ENCODE data around the gene ME1.

Gene ME1

DNA sequence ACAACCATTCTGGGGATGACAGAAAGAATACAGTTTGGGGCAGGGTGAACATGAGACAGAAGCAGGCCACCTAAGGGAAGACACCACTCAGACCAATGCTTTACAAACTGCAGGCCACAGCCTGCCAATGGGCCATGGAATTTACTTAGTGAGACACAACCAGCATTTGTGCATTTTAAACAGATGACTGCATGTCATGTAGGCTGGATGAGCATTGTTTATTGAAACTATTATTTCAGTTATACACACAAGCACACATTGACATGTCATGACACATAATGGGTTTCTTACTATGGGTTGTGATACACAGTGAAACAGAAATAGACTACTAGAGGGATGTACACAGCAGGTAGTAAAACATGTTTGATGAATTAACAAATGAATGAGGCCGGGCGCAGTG lies 245.8 kb downstream of the ME1 start:
- no peak for DNase-seq

GRCh38 chr6:83183082-83183828 lies 247.6 kb downstream of the ME1 start:
- DNase-seq, result no peak

DNA sequence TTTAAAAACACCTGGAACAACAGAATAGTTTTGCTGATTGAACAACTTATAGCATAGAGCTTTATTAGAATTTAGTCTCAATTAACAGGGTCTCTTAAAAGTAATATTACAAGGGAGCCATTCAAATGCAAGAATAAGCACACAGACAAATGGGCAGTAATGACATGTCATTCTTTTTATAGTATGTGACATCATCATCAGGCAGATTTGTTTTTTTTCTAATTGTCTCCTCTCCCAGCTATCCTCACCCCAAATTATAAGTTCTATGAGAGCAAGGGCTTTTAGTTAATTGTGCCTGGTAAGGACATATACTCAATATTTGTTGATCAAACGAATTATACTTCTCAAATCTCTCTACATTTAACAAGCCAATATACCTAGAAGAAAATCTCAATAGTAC lies 248.7 kb downstream of the ME1 start:
- DNase-seq, result no peak

GRCh38 chr6:83180426-83180950 lies 250.4 kb downstream of the ME1 start:
- no peak for DNase-seq

DNA sequence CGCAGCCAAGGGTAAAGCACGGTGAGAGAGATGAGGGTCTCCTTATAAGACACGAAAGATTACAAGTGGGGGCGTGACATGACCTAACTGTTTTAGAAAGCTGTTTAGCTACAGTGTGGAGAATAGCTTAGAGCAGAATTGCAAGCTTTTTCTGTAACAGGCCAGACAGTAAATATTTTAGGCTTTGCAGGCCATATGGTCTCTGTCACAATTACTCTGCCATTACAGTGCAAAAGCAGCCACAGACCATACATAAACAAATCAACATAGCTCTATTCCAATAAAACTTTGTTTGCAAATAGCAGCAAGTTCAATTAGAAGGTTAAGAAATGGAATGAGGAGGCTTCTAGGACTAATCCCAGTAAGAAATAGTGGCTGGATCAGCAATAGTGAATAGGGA lies 254.6 kb downstream of the ME1 start:
- DNase-seq, result no peak

GRCh38 chr6:83169511-83169910 lies 261.3 kb downstream of the ME1 start:
- no peak for DNase-seq

DNA sequence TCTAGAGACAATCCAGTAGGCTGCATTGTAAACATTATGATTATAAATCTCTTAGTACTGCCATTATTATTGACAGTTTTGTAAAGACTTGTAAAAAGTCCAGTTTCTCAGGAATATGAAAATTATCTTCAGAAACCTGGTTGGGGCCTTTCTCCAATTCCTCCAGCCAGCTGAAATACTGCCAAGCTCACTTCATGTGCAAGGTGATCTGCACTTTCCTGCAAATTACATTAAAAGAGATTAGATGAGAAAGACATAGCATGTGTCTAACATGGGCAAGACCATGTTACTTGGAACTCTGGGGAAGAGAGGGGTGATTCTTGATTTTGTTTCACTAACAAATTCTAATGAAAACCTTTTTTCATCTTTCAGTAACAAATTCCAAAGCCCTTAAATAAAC lies 261.7 kb downstream of the ME1 start:
- DNase-seq, result no peak

DNA sequence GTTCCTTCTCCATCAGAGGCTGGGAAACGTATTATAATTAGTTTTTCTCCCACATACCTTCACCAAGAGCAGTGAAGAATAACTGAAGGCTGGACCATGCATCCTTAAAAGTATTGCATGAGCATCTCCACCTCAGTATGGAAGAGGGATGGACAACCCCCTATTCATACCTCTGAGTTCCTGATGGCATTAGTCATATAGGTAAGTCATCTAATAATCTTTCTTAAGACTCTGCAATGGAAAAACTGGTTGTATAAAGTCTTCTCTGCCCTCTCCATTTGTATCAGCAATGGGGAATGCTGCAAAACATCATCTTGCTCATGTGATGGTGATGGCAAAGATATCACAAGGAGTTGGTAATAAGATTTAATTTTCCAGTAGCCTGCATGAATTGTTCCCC lies 262.3 kb downstream of the ME1 start:
- DNase-seq, result no peak

- no peak for DNase-seq
Observed at GRCh38 chr6:83167726-83168278, 263.0 kb downstream of the ME1 start.

All from NCI-H2081 treated with DMSO at 0.1 percent for 48 hours (cell line).